Measurements from ENCODE around the gene COL1A2. TPM values are rescaled to one million over a fixed set of nuclear protein-coding genes. Genes with fewer than 3 reads are reported as not detected.
A peak's percentile ranks its signal among the peaks of the same experiment; 100 is the strongest.

Gene COL1A2
- total and polyA plus RNA-seq, 2 of the 4 experiments (the other 2 are of a cell fraction): 1,211 to 4,454 TPM

- POLR2A ChIA-PET (ENCODE audit: unreplicated experiment): interaction anchor here (1.5 kb wide), 1 partner anchor 10 kb away, joined by 3 read pairs; no protein-coding TSS in a partner anchor
- Histone ChIP-seq H4K91ac (ENCODE audit: insufficient read depth, low read depth, low read length) (peak overlapping the region; percentile 78), H3K18ac (ENCODE audit: low read depth, low read length) (peak overlapping the region; percentile 79), H3K14ac (replicated peaks; ENCODE audit: low read depth, low read length) (peak overlapping the region; percentile 80; the same call in 1 of the 2 replicates), H3K9me3 (ENCODE audit: control insufficient read depth, insufficient read depth, low read length) (no peaks in the 10 kb centered on the region), H2BK120ac (ENCODE audit: low read depth, low read length) (peak overlapping the region; percentile 26), H2BK20ac (ENCODE audit: low read depth, low read length) (0 out of 2 replicates have a peak overlapping the region, but pooled peaks have one; percentile 0), H3K79me1 (ENCODE audit: low read depth in 1 of 2, low read length in 2 of 2) (peaks cover 22 to 42% of the 10 kb centered on the region in 2 experiments), H4K8ac (ENCODE audit: low read depth in 2 of 2, low read length in 2 of 2) (peak overlapping the region; percentile 58 to 80; a peak in 2 of 4 replicates), H3K4me1 (ENCODE audit: control insufficient read depth, insufficient read depth, low read length) (peaks cover 13% of the 10 kb centered on the region), H2BK15ac (ENCODE audit: low read depth, low read length) (peak overlapping the region; percentile 42; the same call in 1 of the 3 replicates), H3K4ac (ENCODE audit: low read depth, low read length) (peak overlapping the region; percentile 95), H3K27me3 (ENCODE audit: control insufficient read depth, insufficient read depth, low read length) (no peaks in the 10 kb centered on the region), H2AFZ (replicated peaks; ENCODE audit: low read length, poor library complexity) (no peak overlapping the region), H3K9me1 (ENCODE audit: insufficient read depth, low read length) (peaks cover 16% of the 10 kb centered on the region), H4K20me1 (ENCODE audit: insufficient read depth, low read length) (peaks cover 68% of the 10 kb centered on the region), H3K4me2 (ENCODE audit: low read depth, low read length) (no peak overlapping the region), H2AK5ac (ENCODE audit: low read depth, low read length) (peak overlapping the region; percentile 90), H2AK9ac (replicated peaks; ENCODE audit: low read depth, low read length, poor library complexity) (no peak overlapping the region), H3K9ac (ENCODE audit: low read depth, low read length) (peak overlapping the region; percentile 49), H2BK5ac (ENCODE audit: low read depth, low read length, poor library complexity, severe bottlenecking) (peak overlapping the region; percentile 99), H4K5ac (ENCODE audit: low read depth, low read length) (peak overlapping the region; percentile 81), H3K27ac (ENCODE audit: insufficient read depth, low read length) (peak overlapping the region; percentile 91), H3K4me3 (ENCODE audit: insufficient read depth, low read depth, low read length) (no peak overlapping the region), H3K56ac (ENCODE audit: extremely low read depth, insufficient read depth, low read length) (peak overlapping the region; percentile 52), H3K36me3 (ENCODE audit: control insufficient read depth, insufficient read depth, low read length) (peaks cover 87% of the 10 kb centered on the region), H3K23ac (ENCODE audit: low read depth, low read length) (peak overlapping the region; percentile 92)
- in situ Hi-C loops (cut with MboI; ENCODE audit: low sequenced_read_pairs) (loop anchor here (25.0 kb wide), 1 partner anchor 513 kb away; the partner anchor contains the start of genes GNG11 and GNGT1), intact Hi-C loops (cut with micrococcal nuclease) (no loop called here), dilution Hi-C loops (cut with HindIII; ENCODE audit: low sequenced_read_pairs, unreplicated experiment) (no loop called here)
- BruUV-seq (replicated peaks): no TSS peak
- DNase-seq: no peak
- WGBS, 2 experiments (ENCODE audit: extremely low coverage in 2 of 2, insufficient read length in 1 of 2): no CpG with 5 or more reads among the region's 10 CpGs
- no peak for ATAC-seq (ENCODE audit: low read depth)
- no peak for TF ChIP-seq MXI1 (IDR thresholded peaks at IDR 0.05; ENCODE audit: borderline replicate concordance, low read depth, low read length)
- no peak for TF ChIP-seq CHD1 (IDR thresholded peaks at IDR 0.05; ENCODE audit: low read depth, low read length)
- TF ChIP-seq RAD21 (IDR thresholded peaks at IDR 0.05; ENCODE audit: low read length): no peak
- no peak for TF ChIP-seq MAFK (IDR thresholded peaks at IDR 0.05; ENCODE audit: low read depth, low read length)
- TF ChIP-seq RCOR1 (IDR thresholded peaks at IDR 0.05; ENCODE audit: insufficient replicate concordance, low read length): no peak
- TF ChIP-seq RFX5 (IDR thresholded peaks at IDR 0.05; ENCODE audit: low read depth, low read length): no peak
- no peak for TF ChIP-seq CTCF (conservative IDR thresholded peaks at IDR 0.05; ENCODE audit: low read depth, low read length)
- TF ChIP-seq USF2 (IDR thresholded peaks at IDR 0.05; ENCODE audit: low read depth, low read length): no peak
- no peak for TF ChIP-seq CEBPB (IDR thresholded peaks at IDR 0.05; ENCODE audit: low read depth, low read length)
- no peak for TF ChIP-seq POLR2A (IDR thresholded peaks at IDR 0.05; ENCODE audit: low read depth, low read length)
- TF ChIP-seq FOS (IDR thresholded peaks at IDR 0.05; ENCODE audit: low read depth, low read length): no peak
- CTCF ChIA-PET: interaction anchor here (1.1 to 3.6 kb wide), 2 partner anchors 130 to 137 kb away, joined by 3 to 13 read pairs; no protein-coding TSS in a partner anchor
Observed at GRCh38 chr7:94425546-94425945, 30.9 kb downstream of the COL1A2 start.
